Liver (tissue), 9 donors: Measurements from ENCODE around the gene VWDE. TPM values are rescaled to one million over a fixed set of nuclear protein-coding genes. Genes with fewer than 3 reads are reported as not detected.
"Not testable (repeated sequence)": the region's sequence is repeated elsewhere in the genome, so short reads cannot be mapped to it uniquely, and the experiment has no call there.

Source experiments
- DNase-seq: peaks from one replicate; pipeline ENCODE4 v3.0.0-alpha.2; 2017; ENCODE audit warnings: low spot score
- H3K27ac ChIP-seq, 2 donors: one replicate each; pipeline ENCODE4 v1.7.0; 2013; ENCODE audit warnings: inconsistent platforms in 2 of 2, low read length in 2 of 2, control low read depth in 1 of 2, low read depth in 1 of 2, mild to moderate bottlenecking in 1 of 2
- H3K27me3 ChIP-seq, 4 donors: one replicate each; pipeline versions ENCODE4 v1.6.1 to v1.7.0; 2013; ENCODE audit warnings: low read length in 3 of 4, inconsistent platforms in 1 of 4, mild to moderate bottlenecking in 1 of 4, moderate library complexity in 1 of 4; ENCODE audit not compliant: control insufficient read depth in 4 of 4, insufficient read depth in 4 of 4
- H3K36me3 ChIP-seq, 4 donors: one replicate each; pipeline versions ENCODE4 v1.6.1 to v1.7.0; 2013; ENCODE audit warnings: low read length in 3 of 4, mild to moderate bottlenecking in 3 of 4, low read depth in 1 of 4, moderate library complexity in 1 of 4; ENCODE audit not compliant: control insufficient read depth in 4 of 4, insufficient read depth in 3 of 4
- H3K4me1 ChIP-seq, 4 donors: one replicate each; pipeline versions ENCODE4 v1.6.1 to v1.7.0; 2013; ENCODE audit warnings: low read length in 3 of 4, mild to moderate bottlenecking in 3 of 4, moderate library complexity in 1 of 4; ENCODE audit not compliant: control insufficient read depth in 4 of 4, insufficient read depth in 4 of 4
- H3K4me3 ChIP-seq, 3 donors: one replicate each; pipeline versions ENCODE4 v1.6.1 to v1.7.0; 2013; ENCODE audit warnings: low read length in 3 of 3, control low read depth in 1 of 3, low read depth in 1 of 3, mild to moderate bottlenecking in 1 of 3
- H3K9ac ChIP-seq, 2 donors: one replicate each; pipeline ENCODE4 v1.7.0; 2013; ENCODE audit warnings: low read length in 2 of 2, mild to moderate bottlenecking in 2 of 2, moderate library complexity in 2 of 2, control low read depth in 1 of 2, low read depth in 1 of 2
- H3K9me3 ChIP-seq, 4 donors: one replicate each; pipeline versions ENCODE4 v1.6.1 to v1.7.0; 2013; ENCODE audit warnings: low read length in 3 of 4; ENCODE audit not compliant: control insufficient read depth in 4 of 4
- ATF3 ChIP-seq: IDR thresholded peaks from 2 replicates; pipeline ENCODE4 v1.6.1; 2016; ENCODE audit warnings: antibody characterized with exemption
- FOXA1 ChIP-seq: IDR thresholded peaks from 2 replicates; pipeline ENCODE4 v1.6.1; 2016; ENCODE audit warnings: antibody characterized with exemption
- FOXA2 ChIP-seq: IDR thresholded peaks from 2 replicates; pipeline ENCODE4 v1.6.1; 2016; ENCODE audit warnings: antibody characterized with exemption
- GABPA ChIP-seq, 2 donors: IDR thresholded peaks in 1 of 2; conservative IDR thresholded peaks in 1 of 2; 2 replicates each; pipeline ENCODE4 v1.6.1; 2016; ENCODE audit warnings: antibody characterized with exemption in 2 of 2, mild to moderate bottlenecking in 1 of 2, moderate library complexity in 1 of 2
- HNF4A ChIP-seq, 2 donors: conservative IDR thresholded peaks; 2 replicates each; pipeline ENCODE4 v1.6.1; 2016; ENCODE audit warnings: antibody characterized with exemption in 2 of 2, mild to moderate bottlenecking in 2 of 2
- HNF4G ChIP-seq: IDR thresholded peaks from 2 replicates; pipeline ENCODE4 v1.6.1; 2016; ENCODE audit warnings: antibody characterized with exemption
- JUND ChIP-seq, 2 donors: IDR thresholded peaks; 2 replicates each; pipeline ENCODE4 v1.6.1; 2016; ENCODE audit warnings: antibody characterized with exemption in 2 of 2
- MAX ChIP-seq: IDR thresholded peaks from 2 replicates; pipeline ENCODE4 v1.6.1; 2016; ENCODE audit warnings: antibody characterized with exemption
- NR2F2 ChIP-seq: IDR thresholded peaks from 2 replicates; pipeline ENCODE4 v1.6.1; 2016; ENCODE audit warnings: antibody characterized with exemption
- REST ChIP-seq: IDR thresholded peaks from 2 replicates; pipeline ENCODE4 v1.6.1; 2016; ENCODE audit warnings: antibody characterized with exemption, mild to moderate bottlenecking
- RXRA ChIP-seq, 2 donors: IDR thresholded peaks; 2 replicates each; pipeline ENCODE4 v1.6.1; 2017 to 2018; ENCODE audit warnings: antibody characterized with exemption in 2 of 2, mild to moderate bottlenecking in 1 of 2
- TAF1 ChIP-seq: conservative IDR thresholded peaks from 2 replicates; pipeline ENCODE4 v1.6.1; 2016; ENCODE audit warnings: antibody characterized with exemption, mild to moderate bottlenecking
- YY1 ChIP-seq: IDR thresholded peaks from 2 replicates; pipeline ENCODE4 v1.6.1; 2016; ENCODE audit warnings: antibody characterized with exemption, mild to moderate bottlenecking
- WGBS: extraction: QIAGEN DNeasy Blood & Tissue Kit; methylation state at CpG from one replicate; pipeline ENCODE4 v1.1.7; 2013; 5-methylcytosine and 5-hydroxymethylcytosine counted together
- polyA plus RNA-seq, 2 donors: library from polyadenylated mRNA; stranded (reverse) in 1 of 2; unstranded in 1 of 2; fragments of 200-250 nt in 1 of 2; fragments of >200 nt in 1 of 2; fragmentation: Nextera tagmentation in 1 of 2; extraction: Ambion mirVana in 1 of 2; gene quantifications; one replicate each; pipeline versions ENCODE4 v1.2.1 to v1.2.3, GENCODE V29; 2013 to 2015
- total RNA-seq, 2 donors: library from RNA; depleted of rRNA; stranded (reverse); fragments of >200 nt; gene quantifications; one replicate each; pipeline ENCODE4 v1.2.3, GENCODE V29; 2014
- donor health status: healthy.
- donor health status: healthy.
- donor health status: healthy.
- donor health status: healthy.
- donor health status: healthy.

Gene VWDE
- total and polyA plus RNA-seq, 4 donors = 0.05 to 0.59 (median 0.12) TPM

DNA sequence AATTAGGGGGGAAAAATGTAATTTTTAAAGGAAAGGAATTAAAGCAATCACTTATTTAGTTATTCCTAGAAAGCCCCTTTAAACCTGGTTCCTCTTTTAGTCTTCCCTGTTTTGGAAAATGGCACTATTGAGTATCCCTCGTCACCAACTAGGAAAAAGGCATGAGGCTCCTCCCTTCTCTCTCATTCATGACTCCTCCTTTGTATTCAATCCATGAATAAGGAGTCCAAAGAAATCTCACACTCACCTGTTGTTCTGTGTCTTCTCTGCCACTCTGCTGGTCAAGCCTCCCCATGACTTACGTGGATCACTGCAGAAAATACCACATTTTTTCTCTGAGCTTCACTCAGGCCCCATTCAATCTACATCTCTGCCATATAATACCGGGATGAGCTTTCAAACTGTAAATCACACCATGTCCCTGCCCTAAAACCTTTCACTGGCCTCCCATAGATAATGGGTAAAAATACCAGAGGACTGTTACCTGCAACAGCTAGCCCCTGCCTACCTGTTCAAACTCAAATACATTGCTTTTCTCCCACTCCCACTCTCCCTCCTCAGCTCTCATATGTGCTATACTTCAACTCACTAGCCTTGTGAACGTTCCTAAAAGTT, 5.5 kb upstream of the VWDE start:
- Histone ChIP-seq H3K9me3 (no peaks in the 10 kb centered on the region), H3K27me3 (peaks cover 0 to 3% (median 0%) of the 10 kb centered on the region in 4 donors), H3K36me3 (no peaks in the 10 kb centered on the region), H3K4me3 (no peak overlapping the region), H3K27ac (no peak overlapping the region), H3K9ac (no peak overlapping the region), H3K4me1 (no peaks in the 10 kb centered on the region)
- no peak for DNase-seq
- no peak for TF ChIP-seq HNF4G
- TF ChIP-seq REST = no peak
- TF ChIP-seq RXRA (IDR thresholded peaks at IDR 0.05) = no peak
- no peak for TF ChIP-seq TAF1
- no peak for TF ChIP-seq FOXA2
- TF ChIP-seq JUND (IDR thresholded peaks at IDR 0.05) = no peak
- no peak for TF ChIP-seq YY1
- TF ChIP-seq NR2F2 = no peak
- TF ChIP-seq ATF3 = no peak
- no peak for TF ChIP-seq HNF4A (conservative IDR thresholded peaks at IDR 0.05)
- 63% methylated on average over 4 of the region's 4 CpGs for WGBS

- H3K4me1 ChIP-seq, H3K9me3 ChIP-seq, H3K36me3 ChIP-seq, H3K27ac ChIP-seq, H3K9ac ChIP-seq, DNase-seq, H3K4me3 ChIP-seq: not testable (repeated sequence)
- peaks cover 0 to 11% (median 0%) of the 10 kb centered on the region in 4 donors for H3K27me3 ChIP-seq
- WGBS = 95% methylated on average over 8 of the region's 8 CpGs
These were observed 4.0 kb upstream of the VWDE start for GRCh38 chr7:12407652-12408051.

GRCh38 chr7:12402365-12402725, 1.3 kb downstream of the VWDE start:
- Histone ChIP-seq H3K9me3 (no peaks in the 10 kb centered on the region), H3K27me3 (peaks cover 0 to 11% (median 0%) of the 10 kb centered on the region in 4 donors), H3K9ac (no peak overlapping the region), H3K4me1 (peaks cover 0 to 9% (median 7%) of the 10 kb centered on the region in 4 donors), H3K4me3 (no peak overlapping the region), H3K27ac (no peak overlapping the region), H3K36me3 (no peaks in the 10 kb centered on the region)
- 63% methylated on average over 3 of the region's 3 CpGs for WGBS
- no peak for DNase-seq
- no peak for TF ChIP-seq HNF4G
- TF ChIP-seq MAX = no peak
- TF ChIP-seq FOXA1 = no peak
- no peak for TF ChIP-seq JUND (IDR thresholded peaks at IDR 0.05)
- no peak for TF ChIP-seq GABPA (IDR thresholded peaks at IDR 0.05 in 1 of 2, conservative IDR thresholded peaks at IDR 0.05 in 1 of 2)
